DMS53 (cell line): ENCODE data around the gene PXDC1.
"Not testable (repeated sequence)": the region's sequence is repeated elsewhere in the genome, so short reads cannot be mapped to it uniquely, and the experiment has no call there.

ENCODE experiments used
- DNase-seq: peaks from one replicate; lab custom pipeline; 2025; lab: John Stamatoyannopoulos, UW

The PXDC1 gene

GRCh38 chr6:3762359-3762758 lies 10.8 kb upstream of the PXDC1 start:
- no peak for DNase-seq

GRCh38 chr6:3761989-3762270 lies 10.4 kb upstream of the PXDC1 start:
- no peak for DNase-seq

- DNase-seq, result no peak
Observed at GRCh38 chr6:3759646-3760232, 8.2 kb upstream of the PXDC1 start.

GRCh38 chr6:3758842-3759144 lies 7.3 kb upstream of the PXDC1 start:
- DNase-seq, result no peak

- not testable (repeated sequence) for DNase-seq
Observed at GRCh38 chr6:3757998-3758841, 6.7 kb upstream of the PXDC1 start.

GRCh38 chr6:3757241-3757641 lies 5.7 kb upstream of the PXDC1 start:
- no peak for DNase-seq

GRCh38 chr6:3756546-3756945 lies 5.0 kb upstream of the PXDC1 start:
- DNase-seq, result no peak

GRCh38 chr6:3755637-3756545 lies 4.4 kb upstream of the PXDC1 start:
- peak; percentile 69 for DNase-seq

GRCh38 chr6:3754776-3755175 lies 3.3 kb upstream of the PXDC1 start:
- DNase-seq, result no peak

GRCh38 chr6:3754032-3754725 lies 2.7 kb upstream of the PXDC1 start:
- not testable (repeated sequence) for DNase-seq

GRCh38 chr6:3753228-3753835 lies 1.8 kb upstream of the PXDC1 start:
- DNase-seq, result no peak

GRCh38 chr6:3752531-3753227 lies 1.2 kb upstream of the PXDC1 start:
- DNase-seq, result no peak

- peak; percentile 90 for DNase-seq
Observed at GRCh38 chr6:3751730-3752530, 417 bp upstream of the PXDC1 start.

- peak; percentile 79 for DNase-seq
Observed at GRCh38 chr6:3750317-3751076, 1.0 kb downstream of the PXDC1 start.

GRCh38 chr6:3749977-3750316 lies 1.6 kb downstream of the PXDC1 start:
- DNase-seq, result no peak

- peak; percentile 69 for DNase-seq
Observed at GRCh38 chr6:3749067-3749841, 2.3 kb downstream of the PXDC1 start.

- DNase-seq, result peak; percentile 89
Observed at GRCh38 chr6:3748208-3749066, 3.1 kb downstream of the PXDC1 start.

- DNase-seq, result no peak
Observed at GRCh38 chr6:3747100-3747737, 4.3 kb downstream of the PXDC1 start.
